Astrocyte (in vitro differentiated cells and primary cell): ENCODE results near the gene RAD51B. TPM values are rescaled to one million over a fixed set of nuclear protein-coding genes. Genes with fewer than 3 reads are reported as not detected.

Source experiments
- DNase-seq: peaks from one replicate; pipeline ENCODE4 v3.0.0-alpha.2; 2010; ENCODE audit warnings: low read depth
- FAIRE-seq: peaks from 2 replicates; lab custom pipeline; 2011; peaks lifted over from hg19 to GRCh38; lab: Jason Lieb, UNC
- H2AFZ ChIP-seq: 2 replicates; pipeline ENCODE4 v1.6.0; 2012; ENCODE audit warnings: low read depth, low read length, inconsistent platforms
- H3K27ac ChIP-seq: 2 replicates; pipeline ENCODE4 v1.5.1; 2011; ENCODE audit warnings: low read depth, low read length, inconsistent platforms
- H3K27me3 ChIP-seq: 2 replicates; pipeline ENCODE4 v1.6.0; 2011; ENCODE audit warnings: low read length, inconsistent platforms; ENCODE audit not compliant: insufficient read depth
- H3K36me3 ChIP-seq: 2 replicates; pipeline ENCODE4 v1.5.1; 2011; ENCODE audit warnings: low read length, inconsistent platforms; ENCODE audit not compliant: insufficient read depth
- H3K4me1 ChIP-seq: 2 replicates; pipeline ENCODE4 v1.5.1; 2011; ENCODE audit warnings: low read length, inconsistent platforms; ENCODE audit not compliant: insufficient read depth
- H3K4me2 ChIP-seq: 2 replicates; pipeline ENCODE4 v1.6.0; 2012; ENCODE audit warnings: low read length, inconsistent platforms
- H3K4me3 ChIP-seq: 2 replicates; pipeline ENCODE4 v1.5.1; 2011; ENCODE audit warnings: low read depth, mild to moderate bottlenecking, low read length, inconsistent platforms; ENCODE audit not compliant: insufficient read depth
- H3K79me2 ChIP-seq: 2 replicates; pipeline ENCODE4 v1.6.0; 2012; ENCODE audit warnings: mild to moderate bottlenecking, low read length, inconsistent platforms; ENCODE audit not compliant: insufficient read depth
- H3K9ac ChIP-seq: 2 replicates; pipeline ENCODE4 v1.6.0; 2012; ENCODE audit warnings: mild to moderate bottlenecking, low read length, inconsistent platforms
- H3K9me3 ChIP-seq: 2 replicates; pipeline ENCODE4 v1.5.1; 2012; ENCODE audit warnings: low read depth, mild to moderate bottlenecking, low read length, inconsistent platforms; ENCODE audit not compliant: insufficient read depth
- H4K20me1 ChIP-seq: 2 replicates; pipeline ENCODE4 v1.6.0; 2012; ENCODE audit warnings: low read length, inconsistent platforms; ENCODE audit not compliant: insufficient read depth
- H3K27ac Mint-ChIP-seq: one replicate; pipeline ENCODE4 v1.8.0; 2021; ENCODE audit warnings: mild to moderate bottlenecking, mixed read lengths; ENCODE audit not compliant: unreplicated experiment
- H3K27me3 Mint-ChIP-seq: one replicate; pipeline ENCODE4 v1.8.0; 2021; ENCODE audit warnings: low read depth, mixed read lengths; ENCODE audit not compliant: unreplicated experiment
- H3K36me3 Mint-ChIP-seq: one replicate; pipeline ENCODE4 v1.8.0; 2021; ENCODE audit warnings: low read depth, mixed read lengths; ENCODE audit not compliant: unreplicated experiment
- H3K4me1 Mint-ChIP-seq: one replicate; pipeline ENCODE4 v1.8.0; 2021; ENCODE audit warnings: low read depth, mixed read lengths; ENCODE audit not compliant: unreplicated experiment
- H3K4me3 Mint-ChIP-seq: one replicate; pipeline ENCODE4 v1.8.0; 2021; ENCODE audit warnings: mild to moderate bottlenecking, moderate library complexity, mixed read lengths; ENCODE audit not compliant: unreplicated experiment
- H3K9me3 Mint-ChIP-seq: one replicate; pipeline ENCODE4 v1.8.0; 2021; ENCODE audit warnings: mild to moderate bottlenecking, mixed read lengths; ENCODE audit not compliant: unreplicated experiment
- EZH2 ChIP-seq: IDR thresholded peaks from 2 replicates; pipeline ENCODE4 v1.6.1; 2012; ENCODE audit warnings: mild to moderate bottlenecking, low read length, inconsistent platforms; ENCODE audit not compliant: insufficient read depth
- total RNA-seq: library from RNA; stranded (reverse); gene quantifications from 2 replicates; pipeline ENCODE4 v1.2.1, GENCODE V29; 2021
- TF ChIP-seq, protein P1 (sequence below): IDR thresholded peaks from 2 replicates; pipeline ENCODE4 v1.5.1; 2011; ENCODE audit warnings: low read depth, mild to moderate bottlenecking, inconsistent platforms, low read length, moderate library complexity; ENCODE audit not compliant: insufficient read depth

RAD51B gene
- total RNA-seq, 1 donor from 2014 or later = 10.8 TPM

GRCh38 chr14:68015356-68016254 lies 196.0 kb downstream of the RAD51B start:
- H3K4me2 ChIP-seq = no peak overlapping the region
- DNase-seq (no peak), FAIRE-seq (no peak)
- no peaks in the 10 kb centered on the region for H3K36me3 Mint-ChIP-seq
- peaks cover 6% of the 10 kb centered on the region for H3K4me1 Mint-ChIP-seq
- no peak overlapping the region for H3K4me3 ChIP-seq
- no peaks in the 10 kb centered on the region for H3K79me2 ChIP-seq
- H4K20me1 ChIP-seq = no peaks in the 10 kb centered on the region
- H3K27ac ChIP-seq = no peak overlapping the region
- no peak overlapping the region for H2AFZ ChIP-seq
- TF ChIP-seq, protein P1, sequence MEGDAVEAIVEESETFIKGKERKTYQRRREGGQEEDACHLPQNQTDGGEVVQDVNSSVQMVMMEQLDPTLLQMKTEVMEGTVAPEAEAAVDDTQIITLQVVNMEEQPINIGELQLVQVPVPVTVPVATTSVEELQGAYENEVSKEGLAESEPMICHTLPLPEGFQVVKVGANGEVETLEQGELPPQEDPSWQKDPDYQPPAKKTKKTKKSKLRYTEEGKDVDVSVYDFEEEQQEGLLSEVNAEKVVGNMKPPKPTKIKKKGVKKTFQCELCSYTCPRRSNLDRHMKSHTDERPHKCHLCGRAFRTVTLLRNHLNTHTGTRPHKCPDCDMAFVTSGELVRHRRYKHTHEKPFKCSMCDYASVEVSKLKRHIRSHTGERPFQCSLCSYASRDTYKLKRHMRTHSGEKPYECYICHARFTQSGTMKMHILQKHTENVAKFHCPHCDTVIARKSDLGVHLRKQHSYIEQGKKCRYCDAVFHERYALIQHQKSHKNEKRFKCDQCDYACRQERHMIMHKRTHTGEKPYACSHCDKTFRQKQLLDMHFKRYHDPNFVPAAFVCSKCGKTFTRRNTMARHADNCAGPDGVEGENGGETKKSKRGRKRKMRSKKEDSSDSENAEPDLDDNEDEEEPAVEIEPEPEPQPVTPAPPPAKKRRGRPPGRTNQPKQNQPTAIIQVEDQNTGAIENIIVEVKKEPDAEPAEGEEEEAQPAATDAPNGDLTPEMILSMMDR = no peak
- TF ChIP-seq EZH2 = no peak
- H3K4me1 ChIP-seq = peaks cover 16% of the 10 kb centered on the region
- H3K36me3 ChIP-seq = no peaks in the 10 kb centered on the region
- no peaks in the 10 kb centered on the region for H3K27me3 ChIP-seq
- no peaks in the 10 kb centered on the region for H3K27me3 Mint-ChIP-seq
- no peak overlapping the region for H3K9ac ChIP-seq
- H3K9me3 Mint-ChIP-seq = no peaks in the 10 kb centered on the region
- no peaks in the 10 kb centered on the region for H3K9me3 ChIP-seq
- no peak overlapping the region for H3K27ac Mint-ChIP-seq
- no peak overlapping the region for H3K4me3 Mint-ChIP-seq

- DNase-seq = peak; percentile 66
- peaks cover 13% of the 10 kb centered on the region for H3K4me1 ChIP-seq
- no peak overlapping the region for H2AFZ ChIP-seq
- no peak overlapping the region for H3K27ac ChIP-seq
- no peaks in the 10 kb centered on the region for H3K27me3 ChIP-seq
- Mint-ChIP-seq H3K27me3 (no peaks in the 10 kb centered on the region), H3K4me3 (no peak overlapping the region), H3K9me3 (no peaks in the 10 kb centered on the region), H3K36me3 (no peaks in the 10 kb centered on the region), H3K4me1 (peaks cover 6% of the 10 kb centered on the region), H3K27ac (no peak overlapping the region)
- TF ChIP-seq, protein P1 = no peak
- no peak for TF ChIP-seq EZH2
- no peaks in the 10 kb centered on the region for H3K9me3 ChIP-seq
- no peak overlapping the region for H3K4me2 ChIP-seq
- no peaks in the 10 kb centered on the region for H4K20me1 ChIP-seq
- FAIRE-seq = no peak
- no peaks in the 10 kb centered on the region for H3K79me2 ChIP-seq
- no peaks in the 10 kb centered on the region for H3K36me3 ChIP-seq
- H3K4me3 ChIP-seq = no peak overlapping the region
- H3K9ac ChIP-seq = no peak overlapping the region
Measured at GRCh38 chr14:68016255-68016914, 196.8 kb downstream of the RAD51B start.
